GM13976 (cell line): ENCODE data around the gene CENPF.

Experiments used
- DNase-seq: peaks from one replicate; pipeline ENCODE4 v3.0.0; 2012; ENCODE audit warnings: low spot score
- in situ Hi-C: fragments of 300-500 bp; cut with MboI; formaldehyde crosslinking; loops from one replicate; pipeline ENCODE4 v1.12.0; 2022; ENCODE audit warnings: low sequenced_read_pairs, mixed read lengths, inconsistent platforms; ENCODE audit not compliant: unreplicated experiment
- TF ChIP-seq, protein P1 (sequence below): IDR thresholded peaks from 2 replicates; pipeline ENCODE4 v1.5.1; 2012; ENCODE audit warnings: borderline replicate concordance, mild to moderate bottlenecking; ENCODE audit not compliant: insufficient read depth; ENCODE audit errors: extremely low read depth, missing control alignments, control extremely low read depth

The CENPF gene

DNA sequence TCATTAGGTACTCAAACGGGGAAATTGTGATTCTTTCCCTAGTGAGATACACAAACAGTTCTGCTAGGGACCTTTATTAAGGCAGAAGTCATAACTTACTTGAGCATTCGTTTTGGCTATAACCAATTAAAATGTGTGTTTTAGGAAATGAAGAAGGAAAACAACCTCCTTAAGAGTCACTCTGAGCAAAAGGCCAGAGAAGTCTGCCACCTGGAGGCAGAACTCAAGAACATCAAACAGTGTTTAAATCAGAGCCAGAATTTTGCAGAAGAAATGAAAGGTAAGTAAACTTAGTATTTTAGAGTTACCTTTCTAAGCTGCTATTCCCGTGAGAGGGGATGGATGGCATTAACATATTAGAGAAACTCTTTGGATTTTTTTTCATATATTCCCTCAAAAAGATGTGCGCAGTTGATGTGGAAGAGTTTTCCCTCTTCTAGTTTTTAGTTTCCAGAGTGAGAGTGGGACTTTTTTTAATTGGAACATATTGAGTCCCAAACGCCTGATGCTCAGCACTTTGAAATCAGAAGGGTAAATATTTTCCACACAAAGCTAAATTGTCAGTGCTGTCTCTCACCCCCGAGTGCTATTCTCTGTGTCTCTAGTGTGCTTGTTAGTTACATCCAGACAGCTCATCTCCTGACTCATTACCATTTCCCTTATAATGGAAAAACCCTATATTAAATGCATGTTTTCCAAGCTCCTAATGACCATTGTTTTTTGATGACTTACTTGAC, 34.9 kb downstream of the CENPF start:
- DNase-seq, result peak; percentile 13
- in situ Hi-C loops, result no loop called here
- TF ChIP-seq, protein P1, sequence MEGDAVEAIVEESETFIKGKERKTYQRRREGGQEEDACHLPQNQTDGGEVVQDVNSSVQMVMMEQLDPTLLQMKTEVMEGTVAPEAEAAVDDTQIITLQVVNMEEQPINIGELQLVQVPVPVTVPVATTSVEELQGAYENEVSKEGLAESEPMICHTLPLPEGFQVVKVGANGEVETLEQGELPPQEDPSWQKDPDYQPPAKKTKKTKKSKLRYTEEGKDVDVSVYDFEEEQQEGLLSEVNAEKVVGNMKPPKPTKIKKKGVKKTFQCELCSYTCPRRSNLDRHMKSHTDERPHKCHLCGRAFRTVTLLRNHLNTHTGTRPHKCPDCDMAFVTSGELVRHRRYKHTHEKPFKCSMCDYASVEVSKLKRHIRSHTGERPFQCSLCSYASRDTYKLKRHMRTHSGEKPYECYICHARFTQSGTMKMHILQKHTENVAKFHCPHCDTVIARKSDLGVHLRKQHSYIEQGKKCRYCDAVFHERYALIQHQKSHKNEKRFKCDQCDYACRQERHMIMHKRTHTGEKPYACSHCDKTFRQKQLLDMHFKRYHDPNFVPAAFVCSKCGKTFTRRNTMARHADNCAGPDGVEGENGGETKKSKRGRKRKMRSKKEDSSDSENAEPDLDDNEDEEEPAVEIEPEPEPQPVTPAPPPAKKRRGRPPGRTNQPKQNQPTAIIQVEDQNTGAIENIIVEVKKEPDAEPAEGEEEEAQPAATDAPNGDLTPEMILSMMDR, result peak; percentile 54

DNA sequence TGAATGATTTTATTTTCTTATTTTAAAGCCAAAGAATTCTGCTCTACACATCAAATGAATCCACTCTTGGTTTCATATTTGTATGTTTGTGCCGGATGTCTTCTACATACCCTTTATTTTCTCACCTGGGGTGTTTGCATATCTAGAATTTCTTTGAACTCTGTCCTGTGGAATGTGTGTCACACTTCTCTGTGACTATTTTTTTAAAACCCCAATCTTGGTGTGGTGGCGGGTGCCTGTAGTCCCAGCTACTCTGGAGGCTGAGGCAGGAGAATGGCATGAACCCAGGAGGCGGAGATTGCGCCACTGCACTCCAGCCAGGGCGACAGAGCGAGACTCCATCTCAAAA, 35.4 kb downstream of the CENPF start:
- no peak for DNase-seq
- in situ Hi-C loops, result no loop called here
- TF ChIP-seq, protein P1, result no peak

DNA sequence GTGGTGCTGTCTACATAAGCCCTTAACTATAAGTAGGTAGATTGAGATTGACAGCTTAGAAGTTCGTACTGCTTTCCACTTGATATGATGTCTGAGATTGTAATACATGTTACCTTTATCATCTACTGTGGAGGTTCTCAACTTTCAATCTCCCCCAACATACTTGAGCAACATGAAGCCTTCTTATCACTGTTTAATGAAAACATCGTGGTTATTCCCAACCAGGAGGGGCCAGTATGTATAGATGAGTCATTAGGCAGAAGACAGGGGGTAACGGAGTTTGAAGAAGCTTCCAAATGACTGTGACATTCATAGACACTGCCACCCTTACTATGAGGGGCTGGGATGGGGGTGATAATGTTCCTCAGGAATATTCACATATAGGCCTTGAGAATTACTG, 36.0 kb downstream of the CENPF start:
- in situ Hi-C loops, result no loop called here
- no peak for DNase-seq
- TF ChIP-seq, protein P1, result no peak

DNA sequence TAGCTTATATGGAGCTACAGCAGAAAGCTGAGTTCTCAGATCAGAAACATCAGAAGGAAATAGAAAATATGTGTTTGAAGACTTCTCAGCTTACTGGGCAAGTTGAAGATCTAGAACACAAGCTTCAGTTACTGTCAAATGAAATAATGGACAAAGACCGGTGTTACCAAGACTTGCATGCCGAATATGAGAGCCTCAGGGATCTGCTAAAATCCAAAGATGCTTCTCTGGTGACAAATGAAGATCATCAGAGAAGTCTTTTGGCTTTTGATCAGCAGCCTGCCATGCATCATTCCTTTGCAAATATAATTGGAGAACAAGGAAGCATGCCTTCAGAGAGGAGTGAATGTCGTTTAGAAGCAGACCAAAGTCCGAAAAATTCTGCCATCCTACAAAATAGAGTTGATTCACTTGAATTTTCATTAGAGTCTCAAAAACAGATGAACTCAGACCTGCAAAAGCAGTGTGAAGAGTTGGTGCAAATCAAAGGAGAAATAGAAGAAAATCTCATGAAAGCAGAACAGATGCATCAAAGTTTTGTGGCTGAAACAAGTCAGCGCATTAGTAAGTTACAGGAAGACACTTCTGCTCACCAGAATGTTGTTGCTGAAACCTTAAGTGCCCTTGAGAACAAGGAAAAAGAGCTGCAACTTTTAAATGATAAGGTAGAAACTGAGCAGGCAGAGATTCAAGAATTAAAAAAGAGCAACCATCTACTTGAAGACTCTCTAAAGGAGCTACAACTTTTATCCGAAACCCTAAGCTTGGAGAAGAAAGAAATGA, 37.6 kb downstream of the CENPF start:
- TF ChIP-seq, protein P1, result no peak
- DNase-seq, result no peak
- in situ Hi-C loops, result no loop called here

DNA sequence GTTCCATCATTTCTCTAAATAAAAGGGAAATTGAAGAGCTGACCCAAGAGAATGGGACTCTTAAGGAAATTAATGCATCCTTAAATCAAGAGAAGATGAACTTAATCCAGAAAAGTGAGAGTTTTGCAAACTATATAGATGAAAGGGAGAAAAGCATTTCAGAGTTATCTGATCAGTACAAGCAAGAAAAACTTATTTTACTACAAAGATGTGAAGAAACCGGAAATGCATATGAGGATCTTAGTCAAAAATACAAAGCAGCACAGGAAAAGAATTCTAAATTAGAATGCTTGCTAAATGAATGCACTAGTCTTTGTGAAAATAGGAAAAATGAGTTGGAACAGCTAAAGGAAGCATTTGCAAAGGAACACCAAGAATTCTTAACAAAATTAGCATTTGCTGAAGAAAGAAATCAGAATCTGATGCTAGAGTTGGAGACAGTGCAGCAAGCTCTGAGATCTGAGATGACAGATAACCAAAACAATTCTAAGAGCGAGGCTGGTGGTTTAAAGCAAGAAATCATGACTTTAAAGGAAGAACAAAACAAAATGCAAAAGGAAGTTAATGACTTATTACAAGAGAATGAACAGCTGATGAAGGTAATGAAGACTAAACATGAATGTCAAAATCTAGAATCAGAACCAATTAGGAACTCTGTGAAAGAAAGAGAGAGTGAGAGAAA, 38.4 kb downstream of the CENPF start:
- in situ Hi-C loops, result no loop called here
- DNase-seq, result no peak

DNA sequence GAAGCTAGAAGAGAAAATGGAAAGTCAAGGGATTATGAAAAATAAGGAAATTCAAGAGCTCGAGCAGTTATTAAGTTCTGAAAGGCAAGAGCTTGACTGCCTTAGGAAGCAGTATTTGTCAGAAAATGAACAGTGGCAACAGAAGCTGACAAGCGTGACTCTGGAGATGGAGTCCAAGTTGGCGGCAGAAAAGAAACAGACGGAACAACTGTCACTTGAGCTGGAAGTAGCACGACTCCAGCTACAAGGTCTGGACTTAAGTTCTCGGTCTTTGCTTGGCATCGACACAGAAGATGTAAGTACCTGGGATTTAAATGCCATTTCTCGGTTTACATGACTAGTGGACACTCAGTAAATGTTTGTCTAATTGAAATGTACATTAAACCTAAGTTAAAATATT, 40.0 kb downstream of the CENPF start:
- in situ Hi-C loops, result no loop called here
- TF ChIP-seq, protein P1, result no peak
- DNase-seq, result no peak

More for the DNA sequence above, 38.4 kb downstream of the CENPF start:
- TF ChIP-seq, protein P1, result no peak
